CD4-positive, alpha-beta T cell treated with Interleukin-15 for 4 hours (primary cell): Measurements from ENCODE around the gene C19orf33.
A peak's percentile ranks its signal among the peaks of the same experiment; 100 is the strongest.
"Not testable (repeated sequence)": the region's sequence is repeated elsewhere in the genome, so short reads cannot be mapped to it uniquely, and the experiment has no call there.

Experiments
- DNase-seq: peaks from one replicate; pipeline ENCODE4 v3.0.0-alpha.2; 2020; ENCODE audit warnings: low spot score

The C19orf33 gene

DNA sequence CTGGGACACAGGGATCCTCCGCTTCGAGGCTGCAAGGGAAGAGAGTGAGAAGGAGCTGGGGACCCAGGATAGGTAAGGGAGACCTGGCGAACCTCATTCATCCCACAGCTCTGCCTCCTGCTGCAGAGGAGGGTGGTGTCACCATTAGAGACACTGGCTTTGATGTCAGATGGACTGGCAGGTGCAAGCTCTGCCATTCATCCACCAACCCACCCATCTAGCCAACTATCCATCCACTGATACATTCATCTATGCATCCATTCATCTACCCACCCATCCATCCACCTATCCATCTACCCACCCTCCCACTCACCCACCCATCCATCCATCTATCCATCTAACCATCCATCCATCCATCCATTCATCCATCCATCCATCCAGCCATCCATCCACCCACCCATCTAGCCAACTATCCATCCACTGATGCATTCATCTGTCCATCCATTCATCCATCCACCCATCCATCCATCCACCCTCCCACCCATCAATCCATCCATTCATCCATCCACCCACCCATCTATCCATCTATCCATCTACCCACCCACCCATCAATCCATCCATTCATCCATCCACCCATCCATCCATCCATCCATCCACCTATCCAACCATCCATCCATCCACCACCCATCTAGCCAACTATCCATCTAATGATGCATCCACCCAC lies 5.7 kb downstream of the C19orf33 start:
- no peak for DNase-seq

GRCh38 chr19:38310279-38310670 lies 6.2 kb downstream of the C19orf33 start:
- DNase-seq: no peak

GRCh38 chr19:38310986-38311385 lies 6.9 kb downstream of the C19orf33 start:
- DNase-seq: no peak

GRCh38 chr19:38315657-38316476 lies 11.8 kb downstream of the C19orf33 start, which contains the start of gene YIF1B:
YIF1B (minus strand) TSS chr19:38315947; CDS start chr19:38315917, 30 bp downstream.
- peak; percentile 96 for DNase-seq

GRCh38 chr19:38316477-38317067 lies 12.5 kb downstream of the C19orf33 start:
- DNase-seq: no peak

- DNase-seq: peak; percentile 38
Observed at GRCh38 chr19:38317104-38317612, 13.1 kb downstream of the C19orf33 start.

- no peak for DNase-seq
Observed at GRCh38 chr19:38318660-38319059, 14.6 kb downstream of the C19orf33 start.

GRCh38 chr19:38319421-38320258 lies 15.6 kb downstream of the C19orf33 start, which contains the start of gene KCNK6:
KCNK6 (plus strand) TSS chr19:38319845; CDS start chr19:38319951, 106 bp downstream.
- peak; percentile 37 for DNase-seq

- DNase-seq: no peak
Observed at GRCh38 chr19:38320969-38321339, 16.9 kb downstream of the C19orf33 start.

DNA sequence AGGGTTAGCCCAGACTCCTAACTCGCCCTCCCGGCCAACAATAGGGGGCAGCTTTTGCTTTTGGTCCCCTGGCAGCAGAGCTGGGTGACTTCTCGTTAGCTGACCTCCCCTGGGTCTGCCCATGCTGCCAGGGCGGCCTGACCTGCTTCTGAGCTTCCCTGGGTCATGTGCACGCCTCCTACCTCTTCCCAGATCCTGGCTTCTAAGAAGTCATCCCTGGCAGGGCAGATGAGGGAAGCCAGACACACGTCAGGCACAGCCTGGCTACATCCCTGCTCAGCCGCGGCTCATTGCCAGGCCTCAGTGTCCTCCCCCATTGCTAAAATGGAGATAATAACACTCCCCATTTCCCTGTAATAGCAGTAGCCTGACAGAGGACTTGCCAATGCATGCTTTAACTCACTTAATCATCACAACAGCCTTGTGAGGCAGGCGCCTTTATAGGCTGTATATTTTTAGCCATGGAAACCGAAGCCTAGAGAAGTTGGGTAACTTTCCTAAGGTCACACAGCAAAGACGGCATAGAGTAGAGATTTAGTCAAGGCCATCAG lies 17.7 kb downstream of the C19orf33 start:
- no peak for DNase-seq

GRCh38 chr19:38323291-38323690 lies 19.2 kb downstream of the C19orf33 start:
- DNase-seq: no peak

DNA sequence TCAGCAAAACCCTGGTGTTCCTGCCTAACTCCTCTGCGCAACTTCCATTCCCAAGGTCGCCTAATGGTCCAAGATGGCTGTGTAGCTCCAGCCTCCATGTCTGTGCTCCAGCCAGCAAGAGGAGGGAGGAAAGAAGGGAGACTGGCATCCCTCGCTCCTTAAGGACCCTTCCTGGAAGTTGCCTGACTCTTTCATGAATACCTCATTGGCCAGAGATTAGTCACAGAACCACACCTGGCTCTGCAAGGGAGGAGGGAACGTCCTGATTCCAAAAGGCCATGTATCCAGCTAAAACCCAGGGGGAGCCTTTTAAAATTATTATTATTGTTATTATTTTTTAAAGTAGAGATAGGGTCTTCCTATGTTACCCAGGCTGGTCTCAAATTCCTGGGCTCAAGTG lies 20.4 kb downstream of the C19orf33 start:
- DNase-seq: no peak

DNA sequence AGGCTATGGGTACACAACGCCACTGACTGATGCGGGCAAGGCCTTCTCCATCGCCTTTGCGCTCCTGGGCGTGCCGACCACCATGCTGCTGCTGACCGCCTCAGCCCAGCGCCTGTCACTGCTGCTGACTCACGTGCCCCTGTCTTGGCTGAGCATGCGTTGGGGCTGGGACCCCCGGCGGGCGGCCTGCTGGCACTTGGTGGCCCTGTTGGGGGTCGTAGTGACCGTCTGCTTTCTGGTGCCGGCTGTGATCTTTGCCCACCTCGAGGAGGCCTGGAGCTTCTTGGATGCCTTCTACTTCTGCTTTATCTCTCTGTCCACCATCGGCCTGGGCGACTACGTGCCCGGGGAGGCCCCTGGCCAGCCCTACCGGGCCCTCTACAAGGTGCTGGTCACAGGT lies 22.5 kb downstream of the C19orf33 start:
- no peak for DNase-seq

GRCh38 chr19:38329651-38330050 lies 25.6 kb downstream of the C19orf33 start:
- no peak for DNase-seq

DNA sequence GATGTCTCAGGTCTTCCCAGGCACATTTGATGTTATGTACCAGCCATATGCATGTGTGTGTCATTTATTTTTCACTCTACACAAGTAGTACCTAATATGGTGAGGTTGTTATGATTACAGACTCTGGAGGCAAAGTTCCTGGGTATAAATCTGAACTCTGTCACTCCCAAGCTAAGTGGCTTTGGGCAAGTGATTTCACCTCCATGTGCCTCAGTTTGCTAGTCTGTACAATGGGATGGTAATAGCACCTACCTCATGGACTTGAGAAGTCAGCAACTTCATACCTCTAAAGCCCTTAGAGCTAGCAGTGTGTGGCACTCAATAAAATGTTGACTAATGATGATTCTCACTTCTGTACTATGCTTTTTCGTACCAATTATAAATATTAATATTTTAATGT lies 27.7 kb downstream of the C19orf33 start:
- no peak for DNase-seq

- no peak for DNase-seq
Observed at GRCh38 chr19:38333245-38333644, 29.2 kb downstream of the C19orf33 start.

GRCh38 chr19:38335949-38336637 lies 32.0 kb downstream of the C19orf33 start:
- DNase-seq: peak; percentile 94

- peak; percentile 96 for DNase-seq
Observed at GRCh38 chr19:38336638-38337359, 32.7 kb downstream of the C19orf33 start.

DNA sequence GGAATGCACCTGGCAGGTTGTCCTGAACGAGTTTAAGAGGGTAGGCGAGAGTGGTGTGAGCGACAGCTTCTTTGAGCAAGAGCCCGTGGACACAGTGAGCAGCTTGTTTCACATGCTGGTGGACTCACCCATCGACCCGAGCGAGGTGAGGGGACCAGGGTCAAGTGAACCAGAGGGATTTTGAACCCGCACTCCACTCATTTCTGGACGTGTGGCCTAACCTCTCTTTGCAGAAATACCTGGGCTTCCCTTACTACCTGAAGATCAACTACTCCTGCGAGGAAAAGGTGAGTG lies 33.3 kb downstream of the C19orf33 start:
- DNase-seq: no peak

- DNase-seq: not testable (repeated sequence)
Observed at GRCh38 chr19:38339011-38339410, 35.0 kb downstream of the C19orf33 start.
